ENCODE results near the gene PLD1.
A peak's percentile ranks its signal among the peaks of the same experiment; 100 is the strongest.

Gene PLD1

GRCh38 chr3:171811295-171811912 is 1.1 kb upstream of the PLD1 start:
- peak; percentile 93 for DNase-seq (ENCODE audit: low read depth)
- H3K4me3 ChIP-seq (ENCODE audit: low read depth, low read length): peak overlapping the region; percentile 60
- TF ChIP-seq POLR2A (IDR thresholded peaks at IDR 0.05; ENCODE audit: extremely low read depth, insufficient read length) (no peak), MYC (IDR thresholded peaks at IDR 0.05; ENCODE audit: low read depth, low read length) (peak; percentile 76), MAX (IDR thresholded peaks at IDR 0.05; ENCODE audit: low read depth, low read length) (peak; percentile 82), CTCF (IDR thresholded peaks at IDR 0.05; ENCODE audit: low read depth, low read length) (no peak)

GRCh38 chr3:171810629-171811294 is 479 bp upstream of the PLD1 start:
- DNase-seq (ENCODE audit: low read depth): no peak
- peak overlapping the region; percentile 60 for H3K4me3 ChIP-seq (ENCODE audit: low read depth, low read length)
- TF ChIP-seq MAX (IDR thresholded peaks at IDR 0.05; ENCODE audit: low read depth, low read length) (no peak), CTCF (IDR thresholded peaks at IDR 0.05; ENCODE audit: low read depth, low read length) (no peak), MYC (IDR thresholded peaks at IDR 0.05; ENCODE audit: low read depth, low read length) (no peak), POLR2A (IDR thresholded peaks at IDR 0.05; ENCODE audit: extremely low read depth, insufficient read length) (no peak)

- DNase-seq (ENCODE audit: low read depth): peak; percentile 85
- H3K4me3 ChIP-seq (ENCODE audit: low read depth, low read length): peak overlapping the region; percentile 60
- TF ChIP-seq MAX (IDR thresholded peaks at IDR 0.05; ENCODE audit: low read depth, low read length): peak; percentile 60
- peak; percentile 37; the same call in 1 of the 2 replicates for TF ChIP-seq MYC (IDR thresholded peaks at IDR 0.05; ENCODE audit: low read depth, low read length)
- TF ChIP-seq CTCF (IDR thresholded peaks at IDR 0.05; ENCODE audit: low read depth, low read length): no peak
- TF ChIP-seq POLR2A (IDR thresholded peaks at IDR 0.05; ENCODE audit: extremely low read depth, insufficient read length): peak; percentile 24
Measured at GRCh38 chr3:171809611-171809860, 747 bp downstream of the PLD1 start.

- no peak for DNase-seq (ENCODE audit: low read depth)
- TF ChIP-seq CTCF (IDR thresholded peaks at IDR 0.05; ENCODE audit: low read depth, low read length): no peak
- H3K4me3 ChIP-seq (ENCODE audit: low read depth, low read length): no peak overlapping the region
Measured at GRCh38 chr3:171807806-171808205, 2.5 kb downstream of the PLD1 start.

GRCh38 chr3:171807129-171807675 is 3.1 kb downstream of the PLD1 start:
- H3K4me3 ChIP-seq (ENCODE audit: low read depth, low read length): no peak overlapping the region
- TF ChIP-seq MYC (IDR thresholded peaks at IDR 0.05; ENCODE audit: low read depth, low read length): no peak
- no peak for TF ChIP-seq MAX (IDR thresholded peaks at IDR 0.05; ENCODE audit: low read depth, low read length)
- no peak for TF ChIP-seq CTCF (IDR thresholded peaks at IDR 0.05; ENCODE audit: low read depth, low read length)
- no peak for TF ChIP-seq POLR2A (IDR thresholded peaks at IDR 0.05; ENCODE audit: extremely low read depth, insufficient read length)
- no peak for DNase-seq (ENCODE audit: low read depth)

Measured in NB4 (cell line).